ENCODE measurements around the gene MDC1. TPM values are rescaled to one million over a fixed set of nuclear protein-coding genes. Genes with fewer than 3 reads are reported as not detected.

The MDC1 gene
- total and polyA plus RNA-seq, 2 experiments from 2014 or later = 4.9 to 7.1 TPM

DNA sequence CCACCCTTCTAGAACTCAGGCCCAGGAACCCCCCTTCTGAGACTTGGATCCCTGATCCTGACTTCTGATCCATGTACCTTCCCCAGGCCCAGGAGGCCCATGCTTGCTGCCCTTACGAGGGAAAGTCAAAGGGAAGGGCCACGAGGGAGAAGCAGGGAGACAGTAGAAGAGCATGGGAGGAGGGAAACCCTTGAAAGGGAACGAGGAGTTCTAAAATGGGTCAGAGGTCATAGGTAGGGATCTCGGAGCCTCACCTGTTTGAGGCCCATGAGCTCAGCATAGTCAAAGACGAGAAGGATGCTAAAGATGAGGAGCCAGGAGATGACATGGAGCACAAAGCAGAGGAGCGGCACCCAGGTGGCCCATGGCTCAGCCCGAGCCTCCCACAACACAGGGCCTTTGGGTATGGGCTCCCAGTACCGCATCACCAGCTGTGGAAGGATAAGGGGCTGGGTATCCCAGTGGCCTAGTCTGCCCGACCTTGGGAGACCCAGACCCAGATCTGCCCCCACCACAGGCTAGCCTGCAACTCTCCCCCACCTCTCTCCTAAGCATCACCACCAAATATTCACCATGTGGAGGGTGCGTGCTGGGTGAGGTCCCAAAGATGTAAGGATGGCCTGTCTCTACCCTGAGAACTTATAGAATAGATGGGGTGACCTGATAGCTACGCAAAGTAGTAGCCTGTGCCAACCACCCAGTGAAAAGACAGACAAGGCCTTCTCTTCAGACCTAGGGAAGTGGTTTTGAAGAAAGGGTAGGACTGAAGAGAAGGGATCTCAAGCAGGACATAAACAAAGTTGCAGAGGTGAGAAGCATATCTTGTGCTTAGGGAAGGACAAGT is 27.8 kb downstream of the MDC1 start:
- Histone ChIP-seq H3K27me3 (replicated peaks; ENCODE audit: insufficient read depth) (no peaks in the 10 kb centered on the region), H3K4me3 (no peak overlapping the region), H3K36me3 (ENCODE audit: low read depth) (peaks cover 6% of the 10 kb centered on the region; the same call in 1 of the 2 replicates), H3K79me2 (ENCODE audit: insufficient read depth) (peaks cover 53% of the 10 kb centered on the region), H3K9me3 (ENCODE audit: low read depth) (no peaks in the 10 kb centered on the region), H3K9me2 (ENCODE audit: insufficient read depth) (no peaks in the 10 kb centered on the region), H3K4me2 (ENCODE audit: unreplicated experiment) (no peak overlapping the region), H3F3A (ENCODE audit: insufficient read depth) (peaks cover 43% of the 10 kb centered on the region), H3K4me1 (ENCODE audit: insufficient read depth) (peaks cover 30% of the 10 kb centered on the region), H3K9ac (peak overlapping the region; percentile 100), H4K20me1 (ENCODE audit: insufficient read depth) (no peaks in the 10 kb centered on the region), H3K27ac (peak overlapping the region; percentile 100), H2AFZ (no peak overlapping the region)
- WGBS, 2 experiments (ENCODE audit: low coverage in 1 of 2, low lambda C conversion rate in 2 of 2, missing lambda C conversion rate in 2 of 2) = 93 to 94% methylated on average over 11 of the region's 11 CpGs
- in situ Hi-C loops (cut with MboI) = no loop called here
- no peak for DNase-seq
- TF ChIP-seq EZH2 (IDR thresholded peaks at IDR 0.05; ENCODE audit: insufficient read depth, poor library complexity, severe bottlenecking) (no peak), EZH2phosphoT487 (IDR thresholded peaks at IDR 0.05; ENCODE audit: insufficient read depth, low read depth) (no peak)

- 94 to 97% methylated on average over 9 of the region's 9 CpGs for WGBS, 2 experiments (ENCODE audit: low coverage in 1 of 2, low lambda C conversion rate in 2 of 2, missing lambda C conversion rate in 2 of 2)
- Histone ChIP-seq H3K4me1 (ENCODE audit: insufficient read depth) (peaks cover 30% of the 10 kb centered on the region), H4K20me1 (ENCODE audit: insufficient read depth) (no peaks in the 10 kb centered on the region), H3K27ac (peak overlapping the region; percentile 100), H3K4me3 (peak overlapping the region; percentile 100), H3K4me2 (ENCODE audit: unreplicated experiment) (peak overlapping the region; percentile 99), H3F3A (ENCODE audit: insufficient read depth) (peaks cover 50% of the 10 kb centered on the region), H2AFZ (no peak overlapping the region), H3K79me2 (ENCODE audit: insufficient read depth) (peaks cover 60% of the 10 kb centered on the region), H3K36me3 (ENCODE audit: low read depth) (peaks cover 6% of the 10 kb centered on the region; the same call in 1 of the 2 replicates), H3K9me2 (ENCODE audit: insufficient read depth) (no peaks in the 10 kb centered on the region), H3K27me3 (replicated peaks; ENCODE audit: insufficient read depth) (no peaks in the 10 kb centered on the region), H3K9me3 (ENCODE audit: low read depth) (no peaks in the 10 kb centered on the region), H3K9ac (peak overlapping the region; percentile 100)
- no peak for DNase-seq
- in situ Hi-C loops (cut with MboI) = no loop called here
- TF ChIP-seq EZH2phosphoT487 (IDR thresholded peaks at IDR 0.05; ENCODE audit: insufficient read depth, low read depth) = no peak
- no peak for TF ChIP-seq EZH2 (IDR thresholded peaks at IDR 0.05; ENCODE audit: insufficient read depth, poor library complexity, severe bottlenecking)
Measured at GRCh38 chr6:30688569-30688968, 28.5 kb downstream of the MDC1 start.

DNA sequence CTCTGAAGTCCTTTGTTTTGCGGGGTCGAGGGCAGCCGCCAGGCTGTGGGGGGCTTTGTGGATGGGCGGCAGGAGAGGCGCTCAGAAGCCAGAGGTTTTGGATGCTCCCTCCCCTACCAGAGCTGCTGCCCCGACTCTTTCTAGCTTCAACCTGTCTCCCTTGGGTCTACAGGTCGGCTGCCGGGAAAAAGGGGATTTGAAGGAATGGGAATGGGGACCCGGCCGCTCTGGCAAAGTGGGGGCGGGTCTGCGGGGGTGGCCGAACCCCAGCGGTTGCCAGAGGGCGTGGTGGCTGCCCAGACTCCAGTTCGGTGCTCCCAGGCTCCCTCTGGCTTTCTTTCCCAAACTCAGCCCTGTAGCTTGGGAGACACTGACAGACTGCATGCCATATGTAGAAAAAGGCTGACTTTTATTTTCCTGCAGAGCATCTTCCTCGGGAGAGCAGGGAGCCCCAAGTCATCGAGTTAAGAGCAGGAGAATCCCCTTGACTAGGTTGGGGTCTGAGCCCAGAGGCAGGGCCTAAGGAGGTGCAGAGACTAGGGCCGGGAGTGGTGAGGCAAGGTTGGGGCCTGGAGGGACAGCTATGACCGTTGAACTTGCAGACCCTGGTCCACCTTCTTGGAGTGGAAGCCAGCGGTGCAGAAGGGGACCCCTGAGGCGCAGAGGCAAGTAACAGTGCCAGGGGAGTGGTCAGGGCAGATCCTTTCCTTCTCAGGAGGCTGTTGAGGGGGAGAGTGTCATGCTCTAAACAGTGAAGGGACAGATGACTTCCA is 29.2 kb downstream of the MDC1 start:
- Histone ChIP-seq H3K4me2 (ENCODE audit: unreplicated experiment) (peak overlapping the region; percentile 99), H3K9me3 (ENCODE audit: low read depth) (no peaks in the 10 kb centered on the region), H2AFZ (no peak overlapping the region), H3K79me2 (ENCODE audit: insufficient read depth) (peaks cover 67% of the 10 kb centered on the region), H3K9ac (peak overlapping the region; percentile 100), H3K4me1 (ENCODE audit: insufficient read depth) (peaks cover 30% of the 10 kb centered on the region), H3K27ac (peak overlapping the region; percentile 100), H3F3A (ENCODE audit: insufficient read depth) (peaks cover 56% of the 10 kb centered on the region), H3K27me3 (replicated peaks; ENCODE audit: insufficient read depth) (no peaks in the 10 kb centered on the region), H3K36me3 (ENCODE audit: low read depth) (peaks cover 10% of the 10 kb centered on the region; the same call in 1 of the 2 replicates), H3K9me2 (ENCODE audit: insufficient read depth) (no peaks in the 10 kb centered on the region), H4K20me1 (ENCODE audit: insufficient read depth) (no peaks in the 10 kb centered on the region), H3K4me3 (peak overlapping the region; percentile 100)
- TF ChIP-seq EZH2 (IDR thresholded peaks at IDR 0.05; ENCODE audit: insufficient read depth, poor library complexity, severe bottlenecking) = no peak
- TF ChIP-seq EZH2phosphoT487 (IDR thresholded peaks at IDR 0.05; ENCODE audit: insufficient read depth, low read depth) = no peak
- in situ Hi-C loops (cut with MboI) = no loop called here
- WGBS, 2 experiments (ENCODE audit: low coverage in 1 of 2, low lambda C conversion rate in 2 of 2, missing lambda C conversion rate in 2 of 2) = 2 to 4% methylated on average over 21 to 22 of the region's 22 CpGs
- DNase-seq = peak; percentile 78

DNA sequence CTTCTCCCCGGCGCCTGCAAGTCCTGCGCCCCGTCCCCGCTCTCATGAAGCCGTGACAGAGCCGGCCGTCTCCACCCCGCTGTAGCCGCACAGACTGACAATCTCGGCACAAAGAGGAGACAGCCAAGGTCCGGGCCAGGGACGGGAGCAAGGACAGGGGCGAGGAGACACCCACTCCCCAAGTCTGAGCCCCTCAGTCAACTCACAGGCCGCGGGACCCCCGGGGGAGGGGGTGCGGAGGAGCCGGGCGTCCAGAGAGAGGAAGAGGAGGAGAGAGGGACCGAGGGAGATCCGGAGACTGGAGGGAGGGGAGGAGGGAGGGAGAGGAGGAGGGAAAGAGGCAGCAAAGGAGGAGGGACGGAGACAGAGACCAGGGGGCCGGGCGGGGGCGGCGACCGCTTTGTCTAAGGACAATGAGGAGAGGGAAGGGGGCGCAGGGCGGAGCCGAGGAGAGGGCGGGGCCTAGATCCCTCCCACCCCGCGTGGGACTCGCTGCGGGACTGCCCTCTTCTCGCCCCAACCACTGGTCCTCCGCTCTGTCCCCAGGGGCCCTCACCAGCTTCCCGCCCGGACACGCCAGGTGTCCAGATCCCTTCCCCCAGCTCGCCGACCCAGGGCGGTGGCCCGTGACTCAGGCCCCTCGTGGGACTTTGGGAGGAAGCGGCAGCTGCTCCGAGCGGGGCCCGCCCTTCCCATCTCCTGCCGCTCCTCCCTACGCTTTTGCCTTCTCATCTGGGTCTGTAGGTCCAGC is 30.0 kb downstream of the MDC1 start:
- H3K79me2 ChIP-seq (ENCODE audit: insufficient read depth) = peaks cover 75% of the 10 kb centered on the region
- peak overlapping the region; percentile 100 for H3K27ac ChIP-seq
- peak; percentile 99 for DNase-seq
- no peak for TF ChIP-seq EZH2 (IDR thresholded peaks at IDR 0.05; ENCODE audit: insufficient read depth, poor library complexity, severe bottlenecking)
- no peaks in the 10 kb centered on the region for H3K9me3 ChIP-seq (ENCODE audit: low read depth)
- H3K36me3 ChIP-seq (ENCODE audit: low read depth) = peaks cover 10% of the 10 kb centered on the region; the same call in 1 of the 2 replicates
- H3K4me2 ChIP-seq (ENCODE audit: unreplicated experiment) = peak overlapping the region; percentile 100
- H3F3A ChIP-seq (ENCODE audit: insufficient read depth) = peaks cover 60% of the 10 kb centered on the region
- in situ Hi-C loops (cut with MboI) = no loop called here
- peak overlapping the region; percentile 100 for H3K4me3 ChIP-seq
- H3K4me1 ChIP-seq (ENCODE audit: insufficient read depth) = peaks cover 30% of the 10 kb centered on the region
- H2AFZ ChIP-seq = peak overlapping the region; percentile 66
- peak overlapping the region; percentile 100 for H3K9ac ChIP-seq
- H3K9me2 ChIP-seq (ENCODE audit: insufficient read depth) = no peaks in the 10 kb centered on the region
- no peaks in the 10 kb centered on the region for H4K20me1 ChIP-seq (ENCODE audit: insufficient read depth)
- 1 to 2% methylated on average over 31 to 48 of the region's 52 CpGs for WGBS, 2 experiments (ENCODE audit: low coverage in 1 of 2, low lambda C conversion rate in 2 of 2, missing lambda C conversion rate in 2 of 2)
- no peaks in the 10 kb centered on the region for H3K27me3 ChIP-seq (replicated peaks; ENCODE audit: insufficient read depth)
